Breast epithelium (tissue), 4 donors: ENCODE data around the gene SLC23A2. TPM values are rescaled to one million over a fixed set of nuclear protein-coding genes. Genes with fewer than 3 reads are reported as not detected.
"Not testable (repeated sequence)": the region's sequence is repeated elsewhere in the genome, so short reads cannot be mapped to it uniquely, and the experiment has no call there.

Experiments used
- DNase-seq, 2 donors: peaks; one replicate each; pipeline ENCODE4 v3.0.0-alpha.2; 2019; ENCODE audit warnings: low spot score in 2 of 2
- H3K27ac ChIP-seq, 2 donors: fragments of 200-600 bp; sonication (generic) in 1 of 2; one replicate each; pipeline ENCODE4 v1.5.1; 2016 to 2019; ENCODE audit warnings: mild to moderate bottlenecking in 1 of 2
- H3K27me3 ChIP-seq, 2 donors: fragments of 200-600 bp; sonication (generic) in 1 of 2; one replicate each; pipeline versions ENCODE4 v1.5.1 to v1.6.0; 2017 to 2019; ENCODE audit warnings: control low read depth in 1 of 2, mild to moderate bottlenecking in 1 of 2
- H3K36me3 ChIP-seq: fragments of 200-600 bp; one replicate; pipeline ENCODE4 v1.5.1; 2019
- H3K4me1 ChIP-seq, 2 donors: fragments of 200-600 bp; sonication (generic); one replicate each; pipeline ENCODE4 v1.5.1; 2016 to 2019; ENCODE audit warnings: control low read depth in 1 of 2
- H3K4me3 ChIP-seq, 3 donors: fragments of 200-600 bp; sonication (generic); 1 replicate in 2 of 3; 2 replicates in 1 of 3; pipeline ENCODE4 v1.5.1; 2016 to 2019; ENCODE audit warnings: mild to moderate bottlenecking in 3 of 3, moderate library complexity in 2 of 3
- H3K9me3 ChIP-seq, 2 donors: fragments of 200-600 bp; sonication (generic) in 1 of 2; one replicate each; pipeline ENCODE4 v1.5.1; 2016 to 2019; ENCODE audit warnings: control low read depth in 1 of 2
- CTCF ChIP-seq, 3 donors: fragments of 450-650 bp; IDR thresholded peaks; one replicate each; pipeline ENCODE4 v1.5.1; 2016 to 2017; ENCODE audit warnings: antibody characterized with exemption in 3 of 3, mild to moderate bottlenecking in 3 of 3, moderate library complexity in 3 of 3
- POLR2A ChIP-seq: fragments of 450-650 bp; IDR thresholded peaks from one replicate; pipeline ENCODE4 v1.6.1; 2016; ENCODE audit warnings: antibody characterized with exemption, mild to moderate bottlenecking, moderate library complexity
- POLR2AphosphoS5 ChIP-seq, 3 donors: sonication (generic); formaldehyde crosslinking; IDR thresholded peaks; one replicate each; pipeline ENCODE4 v1.6.1; 2017; ENCODE audit warnings: antibody characterized with exemption in 3 of 3
- intact Hi-C: fragments of 100-400 bp; cut with DNase I; formaldehyde crosslinking; loops from one replicate; pipeline ENCODE4 v1.15.1; 2023; ENCODE audit warnings: low total_unique reads
- total RNA-seq, 3 donors: library from RNA; depleted of rRNA; stranded (reverse); fragments of >200 nt; gene quantifications; one replicate each; pipeline ENCODE4 v1.1.0, GENCODE V29; 2016

Gene SLC23A2
- total RNA-seq, 3 donors from 2014 or later = 14.6 to 18.6 (median 15.4) TPM

DNA sequence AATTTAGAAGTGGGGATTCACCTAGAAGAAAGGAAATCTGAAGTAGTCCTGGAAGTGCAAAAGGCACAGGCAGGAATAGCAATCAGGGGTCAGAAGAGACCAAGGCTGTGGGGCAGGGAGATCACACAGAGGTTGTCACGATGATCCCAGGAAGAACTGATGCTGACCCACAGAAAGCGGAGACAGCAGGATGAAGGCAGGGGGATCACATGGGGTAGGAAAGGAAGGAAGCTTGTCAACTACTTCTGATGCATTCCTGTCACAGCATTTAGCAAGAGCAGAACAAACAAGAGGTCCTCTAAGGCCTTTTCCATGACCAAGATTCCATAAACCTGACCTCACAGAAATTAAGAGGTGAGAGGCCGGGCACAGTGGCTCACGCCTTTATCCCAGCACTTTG lies 79.1 kb downstream of the SLC23A2 start:
- Histone ChIP-seq H3K4me3 (no peak overlapping the region), H3K27me3 (no peaks in the 10 kb centered on the region), H3K4me1 (no peaks in the 10 kb centered on the region), H3K9me3 (no peaks in the 10 kb centered on the region), H3K27ac (no peak overlapping the region), H3K36me3 (no peaks in the 10 kb centered on the region)
- no peak for TF ChIP-seq POLR2AphosphoS5 (IDR thresholded peaks at IDR 0.05)
- TF ChIP-seq CTCF (IDR thresholded peaks at IDR 0.05) = no peak
- no peak for TF ChIP-seq POLR2A
- intact Hi-C loops = no loop called here
- no peak for DNase-seq

GRCh38 chr20:4921271-4921670 lies 80.0 kb downstream of the SLC23A2 start:
- H3K4me1 ChIP-seq, intact Hi-C loops, H3K36me3 ChIP-seq, DNase-seq, H3K9me3 ChIP-seq, H3K4me3 ChIP-seq, H3K27ac ChIP-seq, H3K27me3 ChIP-seq: not testable (repeated sequence)

- no peak for TF ChIP-seq POLR2A
- no peak for TF ChIP-seq POLR2AphosphoS5 (IDR thresholded peaks at IDR 0.05)
- TF ChIP-seq CTCF (IDR thresholded peaks at IDR 0.05) = no peak
- Histone ChIP-seq H3K9me3 (no peaks in the 10 kb centered on the region), H3K27ac (no peak overlapping the region), H3K4me1 (no peaks in the 10 kb centered on the region), H3K4me3 (no peak overlapping the region), H3K27me3 (no peaks in the 10 kb centered on the region), H3K36me3 (no peaks in the 10 kb centered on the region)
- no peak for DNase-seq
- intact Hi-C loops = no loop called here
Observed at GRCh38 chr20:4920655-4921054, 80.7 kb downstream of the SLC23A2 start.

DNA sequence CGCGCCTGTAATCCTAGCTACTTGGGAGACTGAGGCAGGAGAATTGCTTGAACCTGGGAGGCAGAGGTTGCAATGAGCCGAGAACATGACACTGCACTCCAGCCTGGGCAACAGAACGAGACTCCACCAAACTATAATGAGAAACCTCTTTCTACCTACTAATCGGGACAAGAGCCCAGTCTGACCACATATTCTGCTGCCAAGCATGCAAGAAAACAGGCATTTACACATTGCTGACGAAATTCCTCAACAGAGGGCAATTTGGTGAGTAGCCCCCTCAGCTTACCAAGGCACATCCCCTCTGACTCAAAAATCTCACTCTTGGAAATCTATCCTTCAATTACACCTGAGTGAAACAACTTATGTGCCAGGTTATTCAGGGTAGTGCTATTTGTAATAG lies 81.2 kb downstream of the SLC23A2 start:
- Histone ChIP-seq H3K36me3 (no peaks in the 10 kb centered on the region), H3K9me3 (no peaks in the 10 kb centered on the region), H3K4me1 (no peaks in the 10 kb centered on the region), H3K4me3 (no peak overlapping the region), H3K27ac (no peak overlapping the region), H3K27me3 (no peaks in the 10 kb centered on the region)
- DNase-seq = no peak
- intact Hi-C loops = no loop called here
- no peak for TF ChIP-seq POLR2AphosphoS5 (IDR thresholded peaks at IDR 0.05)
- TF ChIP-seq CTCF (IDR thresholded peaks at IDR 0.05) = no peak

GRCh38 chr20:4919047-4919704 lies 82.1 kb downstream of the SLC23A2 start:
- no peak for TF ChIP-seq POLR2A
- no peak for TF ChIP-seq POLR2AphosphoS5 (IDR thresholded peaks at IDR 0.05)
- TF ChIP-seq CTCF (IDR thresholded peaks at IDR 0.05) = no peak
- Histone ChIP-seq H3K27ac (no peak overlapping the region), H3K27me3 (no peaks in the 10 kb centered on the region), H3K9me3 (no peaks in the 10 kb centered on the region), H3K4me1 (no peaks in the 10 kb centered on the region), H3K4me3 (no peak overlapping the region), H3K36me3 (no peaks in the 10 kb centered on the region)
- intact Hi-C loops = no loop called here
- no peak for DNase-seq

DNA sequence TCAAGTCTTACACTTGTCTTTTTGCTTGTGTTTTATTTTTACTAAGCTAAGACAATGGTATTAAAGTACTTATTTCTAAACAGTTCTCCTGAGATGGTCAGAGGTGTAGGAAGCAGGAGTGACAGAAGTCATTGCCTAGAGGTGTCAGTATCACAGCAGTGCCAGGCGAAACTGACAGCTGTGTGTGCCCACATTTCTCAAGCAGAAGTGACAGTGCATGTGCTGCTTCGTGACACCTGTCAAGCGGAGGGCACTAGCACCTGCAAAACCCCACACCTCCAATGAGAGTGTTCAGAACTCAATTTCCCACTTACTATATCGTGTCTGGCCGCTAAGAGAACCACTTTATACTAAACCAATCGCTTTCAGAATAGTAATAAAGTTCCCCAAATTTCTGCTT lies 82.8 kb downstream of the SLC23A2 start:
- H3K9me3 ChIP-seq = no peaks in the 10 kb centered on the region

More for the DNA sequence above, 82.8 kb downstream of the SLC23A2 start:
- H3K4me3 ChIP-seq = no peak overlapping the region
- H3K27me3 ChIP-seq = no peaks in the 10 kb centered on the region
- no peaks in the 10 kb centered on the region for H3K36me3 ChIP-seq
- no peaks in the 10 kb centered on the region for H3K4me1 ChIP-seq
- no peak overlapping the region for H3K27ac ChIP-seq
- TF ChIP-seq CTCF (IDR thresholded peaks at IDR 0.05) = no peak
- DNase-seq = no peak
- intact Hi-C loops = no loop called here
